H1 (cell line): ENCODE measurements around the gene DESI1. TPM values are rescaled to one million over a fixed set of nuclear protein-coding genes. Genes with fewer than 3 reads are reported as not detected.

ENCODE experiments used
- ASH2L ChIP-seq: fragments of 200-600, 300-600 bp; sonication (generic); IDR thresholded peaks from one replicate; pipeline ENCODE4 v1.7.1; 2017; ENCODE audit warnings: low read length
- CHD1 ChIP-seq: IDR thresholded peaks from 2 replicates; pipeline ENCODE4 v1.6.1; 2012; ENCODE audit warnings: low read depth, low read length, improper control_type of control experiment
- CHD2 ChIP-seq: IDR thresholded peaks from 2 replicates; pipeline ENCODE4 v1.6.1; 2012; ENCODE audit warnings: low read length, improper control_type of control experiment
- CHD7 ChIP-seq: fragments of 300-600 bp; sonication (generic); IDR thresholded peaks from 2 replicates; pipeline ENCODE4 v1.7.1; 2012; ENCODE audit warnings: low read length, moderate library complexity, mild to moderate bottlenecking, inconsistent platforms; ENCODE audit not compliant: insufficient replicate concordance
- CREB1 ChIP-seq: IDR thresholded peaks from 2 replicates; pipeline ENCODE4 v1.6.1; 2012; ENCODE audit warnings: inconsistent platforms
- JUN ChIP-seq: IDR thresholded peaks from 2 replicates; pipeline ENCODE4 v1.6.1; 2011; ENCODE audit warnings: low read depth, mild to moderate bottlenecking, improper control_type of control experiment, low read length
- JUND ChIP-seq: IDR thresholded peaks from 2 replicates; pipeline ENCODE4 v1.6.1; 2011; ENCODE audit warnings: mild to moderate bottlenecking, improper control_type of control experiment, low read length
- NRF1 ChIP-seq: IDR thresholded peaks from 2 replicates; pipeline ENCODE4 v1.6.1; 2011; ENCODE audit warnings: mild to moderate bottlenecking, low read depth, low read length, improper control_type of control experiment
- SIX5 ChIP-seq: IDR thresholded peaks from 2 replicates; pipeline ENCODE4 v1.6.1; 2011; ENCODE audit warnings: mild to moderate bottlenecking, low read depth, low read length
- SUZ12 ChIP-seq: fragments of 200-600 bp; sonication (generic); IDR thresholded peaks from 2 replicates; pipeline ENCODE4 v1.6.1; 2012; ENCODE audit warnings: mild to moderate bottlenecking, inconsistent platforms, low read length, moderate library complexity, mixed read lengths
- TAF1 ChIP-seq: IDR thresholded peaks from 2 replicates; pipeline ENCODE4 v1.6.1; 2011; ENCODE audit warnings: mild to moderate bottlenecking, low read depth, low read length
- USF2 ChIP-seq: IDR thresholded peaks from 2 replicates; pipeline ENCODE4 v1.6.1; 2011; ENCODE audit warnings: low read length, improper control_type of control experiment
- polyA plus RNA-seq, 7 experiments: library from polyadenylated mRNA; depleted of rRNA in 3 of 7; stranded (reverse) in 5 of 7; unstranded in 2 of 7; fragments of >200 nt in 5 of 7; fragments of 200-250 nt in 2 of 7; gene quantifications; 1 replicate in 5 of 7; 2 replicates in 1 of 7; 4 replicates in 1 of 7; pipeline versions ENCODE4 v1.2.1 to v1.2.3, GENCODE V29; 2011 to 2013; ENCODE audit warnings: missing spikeins in 2 of 7, mixed read lengths in 2 of 7
- total RNA-seq: library from RNA; stranded (reverse); fragmentation: NEBNext Ultra II Directional; extraction: Animal tissue kit (Norgen Biotek cat#: 25700); gene quantifications from 2 replicates; pipeline ENCODE4 v1.2.1, GENCODE V29; 2021

Gene DESI1
- total and polyA plus RNA-seq, 2 of the 8 experiments (the other 6 are each of a cell fraction or from before 2014, with no cell fraction given): 27.6 to 34.3 TPM

- TF ChIP-seq CHD7 (no peak), CHD2 (no peak), ASH2L (no peak), JUND (no peak), SUZ12 (no peak), TAF1 (no peak), CHD1 (no peak), CREB1 (no peak), NRF1 (no peak), USF2 (no peak), JUN (no peak), SIX5 (no peak)
Measured at GRCh38 chr22:41550952-41551491, 69.8 kb downstream of the DESI1 start (continued).
